Neuronal stem cell (in vitro differentiated cells): ENCODE data around the gene ENDOD1.

Source experiments
- DNase-seq: peaks from one replicate; pipeline ENCODE4 v3.0.0-alpha.2; 2013; ENCODE audit warnings: low spot score
- H2AFZ ChIP-seq: one replicate; pipeline ENCODE4 v1.6.1; 2013; ENCODE audit warnings: mild to moderate bottlenecking, low read length, inconsistent platforms
- H2AK5ac ChIP-seq: 2 replicates; pipeline ENCODE4 v1.6.1; 2013; ENCODE audit warnings: low read depth, mild to moderate bottlenecking, inconsistent platforms, low read length, moderate library complexity, mixed read lengths
- H2BK120ac ChIP-seq: 2 replicates; pipeline ENCODE4 v1.6.1; 2013; ENCODE audit warnings: low read depth, mild to moderate bottlenecking, inconsistent platforms, low read length, moderate library complexity, mixed read lengths
- H2BK12ac ChIP-seq: one replicate; pipeline ENCODE4 v1.6.1; 2013; ENCODE audit warnings: low read length, inconsistent platforms
- H2BK15ac ChIP-seq: 2 replicates; pipeline ENCODE4 v1.6.1; 2013; ENCODE audit warnings: mild to moderate bottlenecking, low read length, inconsistent platforms, mixed read lengths
- H2BK5ac ChIP-seq: one replicate; pipeline ENCODE4 v1.6.1; 2013; ENCODE audit warnings: inconsistent platforms, mild to moderate bottlenecking, low read length, moderate library complexity
- H3K14ac ChIP-seq: one replicate; pipeline ENCODE4 v1.6.1; 2013; ENCODE audit warnings: low read length, inconsistent platforms
- H3K18ac ChIP-seq: 2 replicates; pipeline ENCODE4 v1.6.1; 2013; ENCODE audit warnings: low read length, inconsistent platforms
- H3K23ac ChIP-seq: 2 replicates; pipeline ENCODE4 v1.6.1; 2013; ENCODE audit warnings: low read depth, mild to moderate bottlenecking, mixed read lengths, low read length, inconsistent platforms; ENCODE audit not compliant: poor library complexity
- H3K27ac ChIP-seq: replicated peaks from 3 replicates; pipeline ENCODE4 v1.5.1; 2013; ENCODE audit warnings: low read length, inconsistent platforms
- H3K27me3 ChIP-seq, 3 experiments: 2 replicates each; pipeline ENCODE4 v1.6.1; 2013; ENCODE audit warnings: low read length in 3 of 3, mild to moderate bottlenecking in 2 of 3, inconsistent platforms in 1 of 3, low read depth in 1 of 3, mixed read lengths in 1 of 3, moderate library complexity in 1 of 3; ENCODE audit not compliant: control insufficient read depth in 3 of 3, insufficient read depth in 3 of 3
- H3K36me3 ChIP-seq, 2 donors: replicated peaks in 1 of 2; 2 replicates each; pipeline ENCODE4 v1.6.1; 2013; ENCODE audit warnings: low read length in 2 of 2; ENCODE audit not compliant: control insufficient read depth in 2 of 2, insufficient read depth in 2 of 2
- H3K4ac ChIP-seq: 2 replicates; pipeline ENCODE4 v1.6.1; 2013; ENCODE audit warnings: inconsistent platforms, mild to moderate bottlenecking, low read length, moderate library complexity
- H3K4me1 ChIP-seq, 2 donors: 1 replicate in 1 of 2; 2 replicates in 1 of 2; pipeline ENCODE4 v1.6.1; 2013; ENCODE audit warnings: low read length in 2 of 2, low read depth in 1 of 2; ENCODE audit not compliant: control insufficient read depth in 2 of 2, insufficient read depth in 1 of 2
- H3K4me2 ChIP-seq: one replicate; pipeline ENCODE4 v1.6.1; 2013; ENCODE audit warnings: mild to moderate bottlenecking, low read length, inconsistent platforms; ENCODE audit not compliant: insufficient read depth, poor library complexity, severe bottlenecking
- H3K4me3 ChIP-seq, 2 donors: 2 replicates each; pipeline ENCODE4 v1.5.1; 2013; ENCODE audit warnings: low read length in 2 of 2, mild to moderate bottlenecking in 2 of 2, inconsistent platforms in 1 of 2, moderate library complexity in 1 of 2
- H3K79me1 ChIP-seq: one replicate; pipeline ENCODE4 v1.6.1; 2013; ENCODE audit warnings: low read depth, mild to moderate bottlenecking, inconsistent platforms, low read length, moderate library complexity
- H3K9ac ChIP-seq: one replicate; pipeline ENCODE4 v1.6.1; 2013; ENCODE audit warnings: mild to moderate bottlenecking, low read depth, low read length, inconsistent platforms; ENCODE audit not compliant: poor library complexity
- H3K9me3 ChIP-seq, 2 donors: replicated peaks in 1 of 2; 2 replicates each; pipeline versions ENCODE3 to v1.6.1; 2013; ENCODE audit warnings: low read length in 2 of 2, mild to moderate bottlenecking in 2 of 2, inconsistent platforms in 1 of 2, low read depth in 1 of 2, mixed read lengths in 1 of 2, moderate library complexity in 1 of 2; ENCODE audit not compliant: control insufficient read depth in 2 of 2, insufficient read depth in 1 of 2
- H4K8ac ChIP-seq: one replicate; pipeline ENCODE4 v1.6.1; 2013; ENCODE audit warnings: low read depth, mild to moderate bottlenecking, inconsistent platforms, low read length, moderate library complexity
- H4K91ac ChIP-seq: one replicate; pipeline ENCODE4 v1.6.1; 2013; ENCODE audit warnings: low read length, low read depth, mild to moderate bottlenecking, inconsistent platforms; ENCODE audit not compliant: poor library complexity
- WGBS, 2 donors: extraction: QIAGEN DNeasy Blood & Tissue Kit; methylation state at CpG; one replicate each; pipeline ENCODE4 v1.1.7; 2013; ENCODE audit warnings: missing lambda C conversion rate in 2 of 2, mixed read lengths in 1 of 2; ENCODE audit not compliant: insufficient read length in 2 of 2, insufficient replicate concordance in 1 of 2; ENCODE audit errors: extremely low coverage in 2 of 2; 5-methylcytosine and 5-hydroxymethylcytosine counted together

Gene ENDOD1

DNA sequence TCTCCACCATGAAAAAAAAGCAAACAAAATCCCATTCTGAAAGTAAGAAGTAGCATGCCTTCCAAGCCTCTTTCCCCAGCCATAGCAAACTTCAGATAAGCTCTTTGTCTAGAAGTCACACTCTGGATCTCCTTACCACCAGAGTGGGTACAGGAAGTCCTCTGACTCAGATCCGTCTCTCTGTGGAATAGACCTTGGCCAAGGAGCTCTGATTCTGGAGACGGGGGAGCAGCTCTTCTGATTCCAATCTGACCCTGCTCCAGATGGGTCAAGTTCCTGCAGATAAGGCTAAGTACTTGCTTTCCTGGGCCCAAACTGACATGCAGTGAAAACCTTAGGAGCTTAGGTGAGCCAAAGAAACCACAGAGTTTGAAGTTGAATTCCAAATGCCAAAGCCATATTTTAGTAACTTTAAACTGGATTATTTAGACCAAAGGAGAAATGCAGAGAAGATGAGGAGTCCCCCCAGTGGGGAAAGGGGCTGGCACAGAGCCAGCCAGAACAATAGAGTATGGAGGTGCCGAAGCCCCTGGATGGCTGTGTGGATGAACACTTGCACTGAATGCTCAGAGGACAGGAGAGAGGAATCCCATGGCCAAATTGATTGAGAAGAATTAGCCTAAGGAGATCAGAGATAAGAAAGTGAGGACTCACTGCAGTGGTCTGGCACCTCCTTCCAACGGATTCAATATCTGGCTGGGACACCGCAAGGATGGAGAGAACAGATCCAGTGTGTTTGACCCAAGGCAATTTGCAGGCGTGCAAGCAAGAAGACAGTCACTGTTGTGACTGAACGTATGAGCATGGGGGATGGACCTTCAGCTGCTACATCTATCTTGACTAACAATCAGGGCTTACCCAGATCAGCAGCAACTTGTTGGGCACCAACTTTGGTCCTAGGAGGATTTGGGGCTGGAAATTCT, 54.9 kb downstream of the ENDOD1 start:
- no peak overlapping the region for H2BK5ac ChIP-seq
- DNase-seq = no peak

DNA sequence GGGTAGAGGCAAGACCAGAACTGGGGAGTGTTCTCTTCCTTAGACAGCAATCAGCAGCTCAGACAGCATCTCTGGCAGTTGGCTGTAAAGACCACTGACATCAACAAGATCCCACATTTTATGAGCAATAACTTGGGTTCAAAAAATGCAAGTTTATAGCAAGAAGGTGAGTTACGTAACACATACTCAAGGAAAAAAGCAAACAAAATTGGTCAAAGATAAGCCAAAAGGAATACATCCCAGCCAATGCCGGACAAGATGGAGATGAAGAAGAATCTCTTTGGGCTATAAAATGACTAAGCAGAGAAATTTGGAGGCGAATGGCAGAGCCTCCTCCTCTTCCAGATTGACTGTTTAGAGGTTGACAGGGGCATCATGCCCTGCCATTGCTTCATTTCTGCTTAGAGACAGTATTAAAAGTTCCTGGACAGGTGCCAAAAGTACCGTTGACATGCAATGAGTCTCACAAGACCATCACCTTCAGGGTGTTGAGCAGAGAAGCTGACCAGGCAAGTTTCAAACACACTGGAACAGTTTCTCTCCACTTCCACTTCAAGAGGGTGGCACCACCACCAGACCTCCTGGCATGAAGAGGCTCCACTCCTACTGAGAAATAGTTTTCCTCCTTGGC, 55.9 kb downstream of the ENDOD1 start:
- Histone ChIP-seq H2AK5ac (no peak overlapping the region), H4K91ac (no peak overlapping the region), H2BK120ac (no peak overlapping the region), H4K8ac (no peak overlapping the region), H3K4ac (no peak overlapping the region), H3K9ac (no peak overlapping the region), H2BK12ac (no peak overlapping the region), H3K79me1 (no peaks in the 10 kb centered on the region), H3K36me3 (no peaks in the 10 kb centered on the region), H3K14ac (no peak overlapping the region), H2BK5ac (no peak overlapping the region), H3K4me3 (no peak overlapping the region), H3K27ac (no peak overlapping the region), H3K27me3 (peaks cover 0 to 3% (median 0%) of the 10 kb centered on the region in 3 experiments), H3K9me3 (no peaks in the 10 kb centered on the region), H2AFZ (no peak overlapping the region), H3K23ac (no peak overlapping the region), H3K4me1 (peaks cover 11 to 13% of the 10 kb centered on the region in 2 donors), H3K4me2 (no peak overlapping the region), H3K18ac (no peak overlapping the region), H2BK15ac (no peak overlapping the region)
- no CpG with 5 or more reads among the region's 4 CpGs for WGBS, 2 donors
- DNase-seq = no peak

More for the DNA sequence above, 54.9 kb downstream of the ENDOD1 start:
- no peak overlapping the region for H3K4ac ChIP-seq
- peaks cover 7 to 9% of the 10 kb centered on the region in 2 donors for H3K4me1 ChIP-seq
- no peak overlapping the region for H3K4me3 ChIP-seq
- no peak overlapping the region for H3K14ac ChIP-seq
- no peak overlapping the region for H2AK5ac ChIP-seq
- H3K23ac ChIP-seq = no peak overlapping the region
- no CpG with 5 or more reads among the region's 7 CpGs for WGBS, 2 donors
- H3K27me3 ChIP-seq = peaks cover 0 to 3% (median 0%) of the 10 kb centered on the region in 3 experiments
- no peak overlapping the region for H4K8ac ChIP-seq
- no peaks in the 10 kb centered on the region for H3K36me3 ChIP-seq
- no peaks in the 10 kb centered on the region for H3K79me1 ChIP-seq
- no peak overlapping the region for H2AFZ ChIP-seq
- no peak overlapping the region for H2BK12ac ChIP-seq
- H3K18ac ChIP-seq = no peak overlapping the region
- H2BK15ac ChIP-seq = no peak overlapping the region
- H4K91ac ChIP-seq = no peak overlapping the region
- H3K9me3 ChIP-seq = no peaks in the 10 kb centered on the region
- no peak overlapping the region for H3K27ac ChIP-seq
- H2BK120ac ChIP-seq = no peak overlapping the region
- no peak overlapping the region for H3K4me2 ChIP-seq
- peak overlapping the region; percentile 5 for H3K9ac ChIP-seq

DNA sequence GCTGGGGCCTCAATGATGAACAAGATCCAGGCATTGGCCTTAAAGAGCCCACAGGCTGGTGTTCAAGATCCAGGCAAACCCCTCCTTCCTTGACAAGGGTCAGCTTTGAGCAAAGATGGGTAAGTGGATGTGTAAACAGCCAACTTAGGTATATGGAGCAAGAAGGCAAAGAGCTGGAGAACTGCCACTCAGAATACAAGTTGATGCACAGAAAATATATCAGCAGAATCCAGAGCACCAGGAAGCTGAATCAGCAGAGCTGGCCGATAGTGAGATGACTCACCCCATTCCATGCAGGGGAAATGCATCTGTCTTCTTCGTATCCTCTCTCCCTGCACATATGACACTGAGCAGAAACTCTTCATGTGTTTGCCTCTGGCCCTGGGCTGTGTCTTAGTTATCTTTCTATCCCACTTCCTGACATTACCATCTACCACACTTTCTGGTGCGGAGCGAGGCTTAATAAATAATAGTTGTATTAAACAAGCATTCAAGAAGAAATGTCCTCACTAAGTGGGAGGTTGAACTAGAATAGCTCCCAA, 57.8 kb downstream of the ENDOD1 start:
- Histone ChIP-seq H3K9ac (no peak overlapping the region), H3K18ac (no peak overlapping the region), H3K14ac (no peak overlapping the region), H2AK5ac (no peak overlapping the region), H2BK120ac (no peak overlapping the region), H3K79me1 (no peaks in the 10 kb centered on the region), H3K4me2 (no peak overlapping the region), H4K8ac (no peak overlapping the region), H3K27me3 (no peaks in the 10 kb centered on the region), H4K91ac (no peak overlapping the region), H3K4me3 (no peak overlapping the region), H3K23ac (no peak overlapping the region), H3K36me3 (no peaks in the 10 kb centered on the region), H2AFZ (peak overlapping the region; percentile 25), H3K4ac (no peak overlapping the region), H3K9me3 (no peaks in the 10 kb centered on the region), H2BK5ac (no peak overlapping the region), H2BK15ac (no peak overlapping the region), H2BK12ac (no peak overlapping the region), H3K4me1 (peaks cover 11 to 16% of the 10 kb centered on the region in 2 donors), H3K27ac (no peak overlapping the region)
- no CpG with 5 or more reads among the region's 4 CpGs for WGBS, 2 donors
- DNase-seq = no peak

DNA sequence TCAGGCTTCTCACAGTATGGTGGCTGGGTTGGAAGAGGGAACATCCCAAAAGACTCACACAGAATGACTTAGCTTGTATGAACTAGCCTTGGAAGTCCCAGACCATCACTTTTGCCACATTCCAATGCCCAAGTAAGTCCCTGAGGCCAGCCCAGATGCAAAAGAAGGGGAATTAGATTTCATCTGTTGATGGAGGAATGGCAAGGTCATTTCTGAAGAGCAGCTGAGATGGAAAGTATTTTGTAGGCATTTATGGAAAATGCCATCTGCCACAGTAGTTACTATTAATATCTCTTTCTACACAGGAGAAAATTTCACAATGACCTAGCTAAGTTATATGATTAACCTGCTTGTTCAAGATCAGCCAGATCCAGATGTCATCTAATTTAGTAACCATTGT, 58.8 kb downstream of the ENDOD1 start:
- Histone ChIP-seq H3K36me3 (no peaks in the 10 kb centered on the region), H2AK5ac (no peak overlapping the region), H2BK15ac (no peak overlapping the region), H3K9ac (no peak overlapping the region), H4K8ac (no peak overlapping the region), H4K91ac (no peak overlapping the region), H3K18ac (no peak overlapping the region), H3K9me3 (no peaks in the 10 kb centered on the region), H3K4me1 (peaks cover 11 to 16% of the 10 kb centered on the region in 2 donors), H2AFZ (no peak overlapping the region), H3K4ac (no peak overlapping the region), H3K27ac (no peak overlapping the region), H3K4me2 (no peak overlapping the region), H3K27me3 (no peaks in the 10 kb centered on the region), H3K14ac (no peak overlapping the region), H3K79me1 (no peaks in the 10 kb centered on the region), H2BK12ac (peak overlapping the region; percentile 97), H2BK120ac (no peak overlapping the region), H2BK5ac (no peak overlapping the region), H3K4me3 (no peak overlapping the region), H3K23ac (no peak overlapping the region)
- DNase-seq = no peak
